IMR-90 (cell line): ENCODE measurements around the gene MED12L. TPM values are rescaled to one million over a fixed set of nuclear protein-coding genes. Genes with fewer than 3 reads are reported as not detected.

Source experiments
- ATAC-seq: fragments of 200-7000 bp; cut with Tn5 transposase; 2 replicates; pipeline ENCODE4 v1.9.1; 2020; ENCODE audit warnings: low read depth, mild to moderate bottlenecking, moderate library complexity
- BruUV-seq: library from RNA; stranded (reverse); fragments of 400-500 nt; replicated peaks from 2 replicates; lab custom pipeline; 2021; lab: Mats Ljungman, UMichigan
- CTCF ChIA-PET: fragments of 300-600 bp; formaldehyde crosslinking; extraction: SDS; loops from one replicate; lab custom pipeline; 2021; ENCODE audit warnings: antibody characterized with exemption; lab: Yijun Ruan, JAX
- POLR2A ChIA-PET: fragments of 300-600 bp; sonication (Branson Sonifier 250); formaldehyde crosslinking; loops from one replicate; lab custom pipeline; 2022; ENCODE audit warnings: antibody characterized with exemption; ENCODE audit not compliant: unreplicated experiment; lab: Charles Lee
- DNase-seq: peaks from one replicate; pipeline ENCODE4 v3.0.0; 2013
- H2AFZ ChIP-seq: replicated peaks from 2 replicates; pipeline ENCODE3; 2013; ENCODE audit warnings: low read length, mild to moderate bottlenecking; ENCODE audit not compliant: poor library complexity
- H2AK5ac ChIP-seq: 2 replicates; pipeline ENCODE4 v1.6.1; 2013; ENCODE audit warnings: low read depth, low read length, inconsistent platforms
- H2AK9ac ChIP-seq: replicated peaks from 2 replicates; pipeline ENCODE3; 2013; ENCODE audit warnings: mild to moderate bottlenecking, low read depth, low read length, moderate library complexity; ENCODE audit not compliant: poor library complexity
- H2BK120ac ChIP-seq: 2 replicates; pipeline ENCODE4 v1.6.1; 2013; ENCODE audit warnings: low read depth, low read length, inconsistent platforms
- H2BK15ac ChIP-seq: 3 replicates; pipeline ENCODE4 v1.6.1; 2013; ENCODE audit warnings: low read depth, low read length, inconsistent platforms
- H2BK20ac ChIP-seq: 2 replicates; pipeline ENCODE4 v1.6.1; 2013; ENCODE audit warnings: low read depth, mild to moderate bottlenecking, inconsistent platforms, low read length, moderate library complexity
- H2BK5ac ChIP-seq: 2 replicates; pipeline ENCODE4 v1.6.1; 2013; ENCODE audit warnings: mild to moderate bottlenecking, low read depth, low read length, inconsistent platforms; ENCODE audit not compliant: poor library complexity, severe bottlenecking
- H3K14ac ChIP-seq: replicated peaks from 2 replicates; pipeline ENCODE4 v1.6.1; 2013; ENCODE audit warnings: low read depth, low read length, inconsistent platforms
- H3K18ac ChIP-seq: 2 replicates; pipeline ENCODE4 v1.6.1; 2013; ENCODE audit warnings: low read depth, low read length, control low read depth
- H3K23ac ChIP-seq: 2 replicates; pipeline ENCODE4 v1.6.1; 2013; ENCODE audit warnings: low read depth, low read length, inconsistent platforms
- H3K27ac ChIP-seq: 2 replicates; pipeline ENCODE4 v1.5.1; 2013; ENCODE audit warnings: mild to moderate bottlenecking, control low read depth, low read length; ENCODE audit not compliant: insufficient read depth
- H3K27me3 ChIP-seq: 2 replicates; pipeline ENCODE4 v1.6.1; 2013; ENCODE audit warnings: low read length; ENCODE audit not compliant: control insufficient read depth, insufficient read depth
- H3K36me3 ChIP-seq: 2 replicates; pipeline ENCODE4 v1.6.1; 2013; ENCODE audit warnings: low read length, mixed read lengths; ENCODE audit not compliant: control insufficient read depth, insufficient read depth
- H3K4ac ChIP-seq: 2 replicates; pipeline ENCODE4 v1.6.1; 2013; ENCODE audit warnings: low read depth, low read length, inconsistent platforms
- H3K4me1 ChIP-seq: 2 replicates; pipeline ENCODE4 v1.6.1; 2013; ENCODE audit warnings: low read length, mixed read lengths; ENCODE audit not compliant: control insufficient read depth, insufficient read depth
- H3K4me2 ChIP-seq: 2 replicates; pipeline ENCODE4 v1.6.1; 2013; ENCODE audit warnings: low read depth, mild to moderate bottlenecking, control low read depth, low read length, moderate library complexity
- H3K4me3 ChIP-seq: 2 replicates; pipeline ENCODE4 v1.5.1; 2013; ENCODE audit warnings: low read depth, mild to moderate bottlenecking, control low read depth, low read length, moderate library complexity; ENCODE audit not compliant: insufficient read depth
- H3K56ac ChIP-seq: 2 replicates; pipeline ENCODE4 v1.6.1; 2013; ENCODE audit warnings: low read length, inconsistent platforms; ENCODE audit not compliant: insufficient read depth; ENCODE audit errors: extremely low read depth
- H3K79me1 ChIP-seq, 2 experiments: 2 replicates each; pipeline ENCODE4 v1.6.1; 2013; ENCODE audit warnings: low read length in 2 of 2, inconsistent platforms in 1 of 2, low read depth in 1 of 2
- H3K9ac ChIP-seq: 2 replicates; pipeline ENCODE4 v1.6.1; 2013; ENCODE audit warnings: low read depth, low read length, control low read depth
- H3K9me1 ChIP-seq: 2 replicates; pipeline ENCODE4 v1.6.1; 2013; ENCODE audit warnings: low read length, inconsistent platforms; ENCODE audit not compliant: insufficient read depth
- H3K9me3 ChIP-seq: 2 replicates; pipeline ENCODE4 v1.6.1; 2013; ENCODE audit warnings: low read length; ENCODE audit not compliant: control insufficient read depth, insufficient read depth
- H4K20me1 ChIP-seq: 2 replicates; pipeline ENCODE4 v1.6.1; 2013; ENCODE audit warnings: low read length, inconsistent platforms; ENCODE audit not compliant: insufficient read depth
- H4K5ac ChIP-seq: 2 replicates; pipeline ENCODE4 v1.6.1; 2013; ENCODE audit warnings: mild to moderate bottlenecking, low read depth, low read length, control low read depth
- H4K8ac ChIP-seq, 2 experiments: 2 replicates each; pipeline ENCODE4 v1.6.1; 2013; ENCODE audit warnings: low read depth in 2 of 2, low read length in 2 of 2, control low read depth in 1 of 2, inconsistent platforms in 1 of 2
- H4K91ac ChIP-seq: 2 replicates; pipeline ENCODE4 v1.6.1; 2013; ENCODE audit warnings: low read depth, low read length, inconsistent platforms; ENCODE audit not compliant: insufficient read depth
- POLR2A ChIP-seq: IDR thresholded peaks from 2 replicates; pipeline ENCODE4 v1.6.1; 2012; ENCODE audit warnings: mild to moderate bottlenecking, low read depth, low read length
- RFX5 ChIP-seq: IDR thresholded peaks from 2 replicates; pipeline ENCODE4 v1.8.0; 2012; ENCODE audit warnings: low read depth, mild to moderate bottlenecking, low read length, moderate library complexity
- WGBS, 2 experiments: methylation state at CpG; one replicate each; pipeline versions ENCODE4 v1.1.5 to v1.1.7; 2013; ENCODE audit warnings: missing lambda C conversion rate in 2 of 2; ENCODE audit not compliant: insufficient read length in 1 of 2; ENCODE audit errors: extremely low coverage in 2 of 2; 5-methylcytosine and 5-hydroxymethylcytosine counted together
- dilution Hi-C: fragments of 300-500 bp; cut with HindIII; formaldehyde crosslinking; loops from one replicate; pipeline ENCODE4 v1.14.3; 2018; ENCODE audit warnings: low sequenced_read_pairs; ENCODE audit not compliant: unreplicated experiment
- in situ Hi-C: fragments of 300-500 bp; cut with MboI; formaldehyde crosslinking; loops from 3 replicates; pipeline ENCODE4 v1.14.3; 2019; ENCODE audit warnings: low sequenced_read_pairs, inconsistent platforms, mixed read lengths
- intact Hi-C: fragments of 100-400 bp; cut with micrococcal nuclease; formaldehyde crosslinking; loops from 2 replicates; pipeline ENCODE4 v1.10.0; 2022
- polyA plus RNA-seq, 3 experiments: library from polyadenylated mRNA; depleted of rRNA; stranded (reverse); fragments of >200 nt; gene quantifications; 2 replicates each; pipeline ENCODE4 v1.2.3, GENCODE V29; 2012; ENCODE audit warnings: low replicate concordance in 1 of 3
- total RNA-seq: library from RNA; depleted of rRNA; stranded (reverse); fragments of >200 nt; gene quantifications from 2 replicates; pipeline ENCODE4 v1.2.3, GENCODE V29; 2012

MED12L gene
- total and polyA plus RNA-seq, 2 of the 4 experiments (the other 2 are of a cell fraction): 0.05 to 0.18 TPM

- no TSS peak for BruUV-seq
- Histone ChIP-seq H3K27me3 (no peaks in the 10 kb centered on the region), H3K4me3 (no peak overlapping the region), H2AFZ (no peak overlapping the region), H4K20me1 (no peaks in the 10 kb centered on the region), H3K79me1 (no peaks in the 10 kb centered on the region), H2AK9ac (no peak overlapping the region), H3K4ac (no peak overlapping the region), H3K9me3 (no peaks in the 10 kb centered on the region), H4K5ac (no peak overlapping the region), H3K18ac (no peak overlapping the region), H4K8ac (no peak overlapping the region), H2BK120ac (no peak overlapping the region), H3K27ac (no peak overlapping the region), H3K14ac (no peak overlapping the region), H2AK5ac (no peak overlapping the region), H3K4me1 (no peaks in the 10 kb centered on the region), H3K36me3 (no peaks in the 10 kb centered on the region), H3K56ac (no peak overlapping the region), H3K4me2 (no peak overlapping the region), H3K23ac (no peak overlapping the region), H2BK15ac (no peak overlapping the region), H2BK20ac (no peak overlapping the region), H2BK5ac (no peak overlapping the region), H3K9ac (no peak overlapping the region), H4K91ac (no peak overlapping the region), H3K9me1 (no peaks in the 10 kb centered on the region)
- ATAC-seq: no peak
- no peak for TF ChIP-seq RFX5
- no peak for TF ChIP-seq POLR2A
- DNase-seq: no peak
- POLR2A ChIA-PET: no interaction called here
- CTCF ChIA-PET: no interaction called here
- in situ Hi-C loops: no loop called here
- WGBS, 2 experiments: no CpG with 5 or more reads among the region's 5 CpGs
- intact Hi-C loops: no loop called here
- dilution Hi-C loops: no loop called here
Observed at GRCh38 chr3:151382671-151383070, 297.2 kb downstream of the MED12L start.
